ENCODE measurements around the gene TBC1D5.

DNA sequence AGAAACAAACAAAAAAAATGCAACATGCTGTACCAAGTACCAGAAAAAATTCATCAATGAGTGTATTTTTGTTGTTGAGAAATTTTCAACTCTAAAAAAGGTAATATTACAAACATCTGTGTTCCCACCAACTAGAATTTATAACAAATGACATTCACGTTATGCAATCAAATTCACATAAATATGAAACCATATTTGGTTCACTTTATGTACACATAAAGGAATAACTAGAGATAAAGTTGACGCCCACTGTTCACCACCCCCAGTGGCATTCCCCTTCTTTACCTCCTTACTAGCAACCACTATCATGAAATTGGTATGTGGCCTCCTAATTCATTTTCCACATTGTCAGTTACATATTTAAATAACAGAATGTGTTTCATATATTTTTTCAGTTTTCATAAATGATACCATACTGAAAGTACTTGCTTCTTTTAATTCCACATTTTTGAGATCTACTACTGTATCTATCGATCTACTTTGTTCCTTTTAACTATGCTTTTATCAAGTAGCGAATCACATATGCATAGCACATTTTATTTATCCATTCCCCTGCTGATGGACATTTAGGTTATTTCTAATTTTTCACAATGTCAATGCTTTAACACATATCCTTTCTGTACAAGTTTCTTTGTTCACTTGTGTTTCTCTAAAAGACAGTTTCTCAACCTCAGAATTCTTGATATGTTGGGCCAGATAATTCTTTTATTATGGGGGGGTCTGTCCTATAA, 34.5 kb downstream of the TBC1D5 start:
- TF ChIP-seq TCF12 (IDR thresholded peaks at IDR 0.05; ENCODE audit: low read depth, low read length) (no peak), SIX5 (IDR thresholded peaks at IDR 0.05; ENCODE audit: low read depth, low read length) (no peak), RXRA (IDR thresholded peaks at IDR 0.05; ENCODE audit: insufficient read depth, low read depth, low read length) (no peak), SRF (IDR thresholded peaks at IDR 0.05; ENCODE audit: low read depth, low read length) (no peak)
- TF ChIP-seq, protein P1, sequence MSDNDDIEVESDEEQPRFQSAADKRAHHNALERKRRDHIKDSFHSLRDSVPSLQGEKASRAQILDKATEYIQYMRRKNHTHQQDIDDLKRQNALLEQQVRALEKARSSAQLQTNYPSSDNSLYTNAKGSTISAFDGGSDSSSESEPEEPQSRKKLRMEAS (IDR thresholded peaks at IDR 0.05), result no peak
- TF ChIP-seq, protein P2, sequence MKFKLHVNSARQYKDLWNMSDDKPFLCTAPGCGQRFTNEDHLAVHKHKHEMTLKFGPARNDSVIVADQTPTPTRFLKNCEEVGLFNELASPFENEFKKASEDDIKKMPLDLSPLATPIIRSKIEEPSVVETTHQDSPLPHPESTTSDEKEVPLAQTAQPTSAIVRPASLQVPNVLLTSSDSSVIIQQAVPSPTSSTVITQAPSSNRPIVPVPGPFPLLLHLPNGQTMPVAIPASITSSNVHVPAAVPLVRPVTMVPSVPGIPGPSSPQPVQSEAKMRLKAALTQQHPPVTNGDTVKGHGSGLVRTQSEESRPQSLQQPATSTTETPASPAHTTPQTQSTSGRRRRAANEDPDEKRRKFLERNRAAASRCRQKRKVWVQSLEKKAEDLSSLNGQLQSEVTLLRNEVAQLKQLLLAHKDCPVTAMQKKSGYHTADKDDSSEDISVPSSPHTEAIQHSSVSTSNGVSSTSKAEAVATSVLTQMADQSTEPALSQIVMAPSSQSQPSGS (IDR thresholded peaks at IDR 0.05; ENCODE audit: low read length), result no peak
